ENCODE measurements around the gene IGSF5. TPM values are rescaled to one million over a fixed set of nuclear protein-coding genes. Genes with fewer than 3 reads are reported as not detected.

Gene IGSF5
- total and polyA plus RNA-seq, 2 donors (not counting 1 experiment from before 2014, with no cell fraction given) = not detected

- H3K4me2 ChIP-seq (replicated peaks; ENCODE audit: low read depth, low read length, poor library complexity, severe bottlenecking) = no peak overlapping the region
- no peaks in the 10 kb centered on the region for H3K27me3 ChIP-seq (replicated peaks in 1 of 4; ENCODE audit: control extremely low read depth in 1 of 4, control insufficient read depth in 3 of 4, insufficient read depth in 4 of 4, low read length in 3 of 4)
- no peak for DNase-seq
- Mint-ChIP-seq H3K27ac (no peak overlapping the region), H3K9me3 (ENCODE audit: insufficient read depth) (peaks cover 4% of the 10 kb centered on the region), H3K4me1 (no peaks in the 10 kb centered on the region), H3K27me3 (no peaks in the 10 kb centered on the region), H3K4me3 (no peak overlapping the region)
- no peak for ATAC-seq (ENCODE audit: low read depth)
- no peak overlapping the region for H2AFZ ChIP-seq (ENCODE audit: insufficient read depth, low read depth, low read length, poor library complexity, severe bottlenecking)
- ChIA-PET POLR2A (no interaction called here), CTCF (no interaction called here)
- intact Hi-C loops (cut with micrococcal nuclease) = no loop called here
- no peaks in the 10 kb centered on the region for H4K20me1 ChIP-seq (ENCODE audit: control insufficient read depth, insufficient read depth, low read length, poor library complexity, severe bottlenecking)
- peaks cover 0 to 7% (median 0%) of the 10 kb centered on the region in 3 donors for H3K9me3 ChIP-seq (ENCODE audit: control extremely low read depth in 1 of 3, control insufficient read depth in 2 of 3, insufficient read depth in 1 of 3, low read length in 2 of 3)
- H3K79me2 ChIP-seq (ENCODE audit: control insufficient read depth, insufficient read depth, low read length) = no peaks in the 10 kb centered on the region
- TF ChIP-seq, protein P1, sequence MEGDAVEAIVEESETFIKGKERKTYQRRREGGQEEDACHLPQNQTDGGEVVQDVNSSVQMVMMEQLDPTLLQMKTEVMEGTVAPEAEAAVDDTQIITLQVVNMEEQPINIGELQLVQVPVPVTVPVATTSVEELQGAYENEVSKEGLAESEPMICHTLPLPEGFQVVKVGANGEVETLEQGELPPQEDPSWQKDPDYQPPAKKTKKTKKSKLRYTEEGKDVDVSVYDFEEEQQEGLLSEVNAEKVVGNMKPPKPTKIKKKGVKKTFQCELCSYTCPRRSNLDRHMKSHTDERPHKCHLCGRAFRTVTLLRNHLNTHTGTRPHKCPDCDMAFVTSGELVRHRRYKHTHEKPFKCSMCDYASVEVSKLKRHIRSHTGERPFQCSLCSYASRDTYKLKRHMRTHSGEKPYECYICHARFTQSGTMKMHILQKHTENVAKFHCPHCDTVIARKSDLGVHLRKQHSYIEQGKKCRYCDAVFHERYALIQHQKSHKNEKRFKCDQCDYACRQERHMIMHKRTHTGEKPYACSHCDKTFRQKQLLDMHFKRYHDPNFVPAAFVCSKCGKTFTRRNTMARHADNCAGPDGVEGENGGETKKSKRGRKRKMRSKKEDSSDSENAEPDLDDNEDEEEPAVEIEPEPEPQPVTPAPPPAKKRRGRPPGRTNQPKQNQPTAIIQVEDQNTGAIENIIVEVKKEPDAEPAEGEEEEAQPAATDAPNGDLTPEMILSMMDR (IDR thresholded peaks at IDR 0.05) = no peak
- no peak for TF ChIP-seq EZH2 (IDR thresholded peaks at IDR 0.05; ENCODE audit: borderline replicate concordance, insufficient read depth, low read depth, low read length, poor library complexity, severe bottlenecking)
- H3K9ac ChIP-seq (ENCODE audit: low read length) = no peak overlapping the region
- no peak overlapping the region for H3K27ac ChIP-seq (ENCODE audit: low read length in 2 of 2)
- H3K4me1 ChIP-seq (ENCODE audit: control insufficient read depth in 2 of 2, insufficient read depth in 2 of 2, low read length in 2 of 2) = no peaks in the 10 kb centered on the region
- no peaks in the 10 kb centered on the region for H3K36me3 ChIP-seq (replicated peaks in 1 of 2; ENCODE audit: control extremely low read depth in 1 of 2, control insufficient read depth in 1 of 2, extremely low read depth in 1 of 2, insufficient read depth in 2 of 2, low read length in 1 of 2)
- H3K4me3 ChIP-seq (ENCODE audit: control extremely low read depth in 1 of 5, extremely low read depth in 1 of 5, insufficient read depth in 1 of 5, low read depth in 2 of 5, low read length in 4 of 5) = no peak overlapping the region
- WGBS (ENCODE audit: insufficient coverage) = no CpG with 5 or more reads among the region's 4 CpGs
These were observed 8.3 kb upstream of the IGSF5 start for GRCh38 chr21:39736716-39737115.

GRCh38 chr21:39737376-39738000 lies 7.5 kb upstream of the IGSF5 start:
- Mint-ChIP-seq H3K9me3 (ENCODE audit: insufficient read depth) (peaks cover 4% of the 10 kb centered on the region), H3K27ac (no peak overlapping the region), H3K27me3 (no peaks in the 10 kb centered on the region), H3K4me3 (no peak overlapping the region), H3K4me1 (no peaks in the 10 kb centered on the region)
- peaks cover 0 to 4% (median 0%) of the 10 kb centered on the region in 3 donors for H3K9me3 ChIP-seq (ENCODE audit: control extremely low read depth in 1 of 3, control insufficient read depth in 2 of 3, insufficient read depth in 1 of 3, low read length in 2 of 3)
- H3K4me2 ChIP-seq (replicated peaks; ENCODE audit: low read depth, low read length, poor library complexity, severe bottlenecking) = no peak overlapping the region
- 94% methylated on average over 12 of the region's 15 CpGs for WGBS (ENCODE audit: insufficient coverage)
- TF ChIP-seq, protein P1 (IDR thresholded peaks at IDR 0.05) = no peak
- no peaks in the 10 kb centered on the region for H3K36me3 ChIP-seq (replicated peaks in 1 of 2; ENCODE audit: control extremely low read depth in 1 of 2, control insufficient read depth in 1 of 2, extremely low read depth in 1 of 2, insufficient read depth in 2 of 2, low read length in 1 of 2)
- H3K27ac ChIP-seq (ENCODE audit: low read length in 2 of 2) = no peak overlapping the region
- intact Hi-C loops (cut with micrococcal nuclease) = no loop called here
- H2AFZ ChIP-seq (ENCODE audit: insufficient read depth, low read depth, low read length, poor library complexity, severe bottlenecking) = no peak overlapping the region
- ATAC-seq (ENCODE audit: low read depth) (no peak), DNase-seq (no peak)
- POLR2A ChIA-PET = no interaction called here
- no peaks in the 10 kb centered on the region for H3K79me2 ChIP-seq (ENCODE audit: control insufficient read depth, insufficient read depth, low read length)
- no peak overlapping the region for H3K9ac ChIP-seq (ENCODE audit: low read length)
- CTCF ChIA-PET = no interaction called here
- no peaks in the 10 kb centered on the region for H3K27me3 ChIP-seq (replicated peaks in 1 of 4; ENCODE audit: control extremely low read depth in 1 of 4, control insufficient read depth in 3 of 4, insufficient read depth in 4 of 4, low read length in 3 of 4)
- H3K4me1 ChIP-seq (ENCODE audit: control insufficient read depth in 2 of 2, insufficient read depth in 2 of 2, low read length in 2 of 2) = no peaks in the 10 kb centered on the region
- no peak overlapping the region for H3K4me3 ChIP-seq (ENCODE audit: control extremely low read depth in 1 of 5, extremely low read depth in 1 of 5, insufficient read depth in 1 of 5, low read depth in 2 of 5, low read length in 4 of 5)
- H4K20me1 ChIP-seq (ENCODE audit: control insufficient read depth, insufficient read depth, low read length, poor library complexity, severe bottlenecking) = no peaks in the 10 kb centered on the region
